GM06990 (cell line): ENCODE data around the gene SAMD14.

ENCODE experiments used
- DNase-seq: peaks from one replicate; pipeline ENCODE4 v3.0.0-alpha.2; 2011; ENCODE audit not compliant: insufficient read length; ENCODE audit errors: extremely low read depth
- H3K27me3 ChIP-seq: replicated peaks from 2 replicates; pipeline ENCODE4 v1.6.0; 2011; ENCODE audit warnings: low read length; ENCODE audit not compliant: control insufficient read depth, insufficient read depth
- H3K36me3 ChIP-seq: 2 replicates; pipeline ENCODE4 v1.5.1; 2011; ENCODE audit warnings: low read length; ENCODE audit not compliant: control insufficient read depth, insufficient read depth
- H3K4me3 ChIP-seq: replicated peaks from 2 replicates; pipeline ENCODE4 v1.5.1; 2011; ENCODE audit warnings: low read depth, mild to moderate bottlenecking, control low read depth, low read length
- TF ChIP-seq, protein P1 (sequence below): IDR thresholded peaks from 2 replicates; pipeline ENCODE4 v1.5.1; 2011; ENCODE audit warnings: low read length, control low read depth, mild to moderate bottlenecking, inconsistent platforms; ENCODE audit not compliant: insufficient read depth, poor library complexity, severe bottlenecking

The SAMD14 gene

DNA sequence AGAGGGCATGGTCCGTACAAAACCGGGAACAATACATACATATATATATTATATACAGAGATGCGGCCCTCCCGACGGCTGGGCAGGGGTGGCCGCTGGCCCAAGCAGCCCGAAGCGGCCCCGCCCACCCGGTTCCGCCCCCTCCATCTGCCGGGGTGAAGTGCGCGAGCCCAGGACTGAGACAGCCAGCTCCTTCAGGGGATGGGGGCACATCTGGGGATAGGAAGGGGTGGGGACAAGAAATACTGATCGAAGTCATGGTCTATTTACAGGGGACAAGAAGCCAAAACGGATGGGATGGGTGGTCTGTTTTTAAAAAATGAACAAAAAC, 3.8 kb upstream of the SAMD14 start:
- TF ChIP-seq, protein P1, sequence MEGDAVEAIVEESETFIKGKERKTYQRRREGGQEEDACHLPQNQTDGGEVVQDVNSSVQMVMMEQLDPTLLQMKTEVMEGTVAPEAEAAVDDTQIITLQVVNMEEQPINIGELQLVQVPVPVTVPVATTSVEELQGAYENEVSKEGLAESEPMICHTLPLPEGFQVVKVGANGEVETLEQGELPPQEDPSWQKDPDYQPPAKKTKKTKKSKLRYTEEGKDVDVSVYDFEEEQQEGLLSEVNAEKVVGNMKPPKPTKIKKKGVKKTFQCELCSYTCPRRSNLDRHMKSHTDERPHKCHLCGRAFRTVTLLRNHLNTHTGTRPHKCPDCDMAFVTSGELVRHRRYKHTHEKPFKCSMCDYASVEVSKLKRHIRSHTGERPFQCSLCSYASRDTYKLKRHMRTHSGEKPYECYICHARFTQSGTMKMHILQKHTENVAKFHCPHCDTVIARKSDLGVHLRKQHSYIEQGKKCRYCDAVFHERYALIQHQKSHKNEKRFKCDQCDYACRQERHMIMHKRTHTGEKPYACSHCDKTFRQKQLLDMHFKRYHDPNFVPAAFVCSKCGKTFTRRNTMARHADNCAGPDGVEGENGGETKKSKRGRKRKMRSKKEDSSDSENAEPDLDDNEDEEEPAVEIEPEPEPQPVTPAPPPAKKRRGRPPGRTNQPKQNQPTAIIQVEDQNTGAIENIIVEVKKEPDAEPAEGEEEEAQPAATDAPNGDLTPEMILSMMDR, result no peak
- H3K4me3 ChIP-seq, result no peak overlapping the region
- peaks cover 36% of the 10 kb centered on the region for H3K36me3 ChIP-seq
- 0 out of 2 replicates have a peak, but pooled peaks cover 2% of the 10 kb centered on the region for H3K27me3 ChIP-seq
- no peak for DNase-seq

DNA sequence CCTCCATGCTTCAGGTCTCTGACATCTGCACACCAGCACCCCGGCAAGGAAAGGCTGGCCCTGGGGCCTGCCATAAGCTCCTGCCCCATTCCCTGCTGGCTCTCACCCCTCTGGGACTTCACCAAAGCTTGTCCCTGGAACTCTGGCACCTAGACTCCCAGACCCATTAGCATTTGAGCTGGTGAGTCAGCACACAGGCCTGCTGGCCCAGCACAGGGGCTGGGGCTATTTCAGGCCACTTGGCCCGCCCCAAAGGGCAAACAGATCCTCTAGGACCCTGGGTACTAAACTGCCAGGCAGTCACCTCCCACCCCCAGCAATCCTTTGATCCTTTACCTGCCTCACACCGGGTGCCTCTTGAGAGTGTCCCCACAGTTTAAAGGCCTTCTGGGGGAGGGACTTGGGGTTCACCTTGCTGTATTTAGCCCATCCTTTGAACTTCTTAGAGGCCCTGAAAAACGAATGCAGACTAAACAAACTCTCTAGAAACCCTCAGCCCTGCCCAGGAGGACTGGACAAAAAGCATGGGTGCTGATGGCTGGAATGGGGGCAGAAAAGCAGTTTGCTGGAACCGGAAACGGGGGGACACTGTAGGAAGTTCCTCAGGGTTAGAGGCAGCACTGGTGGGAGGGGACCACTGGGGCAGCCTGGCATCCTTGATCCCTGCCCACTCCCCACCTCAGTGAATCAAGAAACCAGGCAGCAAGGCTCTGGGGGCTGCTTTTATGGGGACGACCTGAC, 3.2 kb upstream of the SAMD14 start:
- H3K36me3 ChIP-seq, result peaks cover 31% of the 10 kb centered on the region
- no peak for DNase-seq
- no peak overlapping the region for H3K4me3 ChIP-seq
- H3K27me3 ChIP-seq, result 0 out of 2 replicates have a peak, but pooled peaks cover 2% of the 10 kb centered on the region
- TF ChIP-seq, protein P1, result no peak

DNA sequence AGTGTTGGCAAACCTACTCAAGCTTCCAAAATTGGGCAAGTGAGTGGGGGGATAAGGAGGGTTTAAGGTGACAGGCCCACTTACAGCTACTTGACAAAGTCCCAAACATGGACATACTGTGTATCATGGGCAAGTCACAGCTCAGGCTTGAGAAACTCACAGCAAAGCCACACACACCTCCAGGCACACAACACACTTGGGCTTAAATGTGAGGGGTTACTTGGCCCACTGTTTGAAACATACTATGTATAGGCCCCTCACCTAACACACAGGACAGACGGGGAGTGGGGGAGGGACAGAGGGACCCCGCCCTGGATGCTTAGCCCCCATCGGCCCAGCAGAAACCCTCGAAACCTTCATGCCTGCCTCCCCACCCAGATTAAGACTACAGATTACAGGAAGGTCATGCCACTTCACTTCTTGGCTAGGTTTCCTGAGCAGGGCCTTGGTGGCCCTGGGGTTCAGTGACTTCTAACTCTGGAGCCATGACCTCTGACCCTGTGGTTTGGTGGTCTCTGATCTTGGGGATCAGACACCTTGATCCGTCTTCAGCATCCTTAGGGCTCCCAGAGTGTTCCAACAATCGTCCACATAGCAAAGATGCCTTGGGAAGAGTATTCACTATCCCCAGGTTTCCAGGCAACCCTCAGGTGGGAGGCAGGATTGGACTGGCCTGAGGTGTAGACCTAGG, 2.3 kb upstream of the SAMD14 start:
- H3K36me3 ChIP-seq, result peaks cover 26% of the 10 kb centered on the region
- TF ChIP-seq, protein P1, result no peak
- H3K27me3 ChIP-seq, result 0 out of 2 replicates have a peak, but pooled peaks cover 2% of the 10 kb centered on the region
- H3K4me3 ChIP-seq, result no peak overlapping the region
- DNase-seq, result no peak

DNA sequence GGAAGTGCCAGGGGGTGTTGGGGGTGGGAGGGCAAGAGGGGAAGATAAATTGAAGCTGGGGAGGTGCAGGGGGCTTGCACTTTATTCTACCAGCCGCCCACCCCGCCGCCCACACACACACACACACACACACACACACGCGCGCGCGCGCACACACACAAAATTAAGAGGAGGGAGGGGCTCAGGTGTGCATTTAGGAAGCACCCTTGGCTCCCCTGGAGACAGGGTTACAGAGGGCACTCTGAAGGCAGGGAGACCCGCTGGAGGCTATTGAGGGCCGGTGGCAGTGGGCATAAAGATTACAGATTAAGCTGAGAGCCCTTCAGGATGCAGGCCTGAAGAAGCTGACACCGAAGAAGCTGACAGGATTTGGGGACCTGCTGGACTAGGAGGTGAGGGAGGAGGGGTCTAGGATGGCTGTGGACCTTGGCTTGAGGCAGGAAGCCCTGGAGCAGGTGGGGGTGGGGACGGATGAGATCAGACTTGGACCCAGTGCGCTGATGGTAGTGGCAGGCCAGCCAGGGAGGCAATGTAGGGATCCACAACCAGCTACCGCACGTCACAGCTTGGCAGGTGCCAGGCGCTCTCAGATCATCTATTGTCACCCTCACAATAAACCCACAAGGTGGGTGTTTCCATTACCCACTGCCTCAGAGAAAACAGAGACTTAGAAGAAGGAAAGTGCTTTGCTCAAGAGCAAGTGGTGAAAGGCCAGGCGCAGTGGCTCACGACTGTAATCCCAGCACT, 772 bp upstream of the SAMD14 start:
- Histone ChIP-seq H3K27me3 (0 out of 2 replicates have a peak, but pooled peaks cover 2% of the 10 kb centered on the region), H3K36me3 (peaks cover 15% of the 10 kb centered on the region), H3K4me3 (peak overlapping the region; percentile 65)
- no peak for DNase-seq
- TF ChIP-seq, protein P1, result no peak

DNA sequence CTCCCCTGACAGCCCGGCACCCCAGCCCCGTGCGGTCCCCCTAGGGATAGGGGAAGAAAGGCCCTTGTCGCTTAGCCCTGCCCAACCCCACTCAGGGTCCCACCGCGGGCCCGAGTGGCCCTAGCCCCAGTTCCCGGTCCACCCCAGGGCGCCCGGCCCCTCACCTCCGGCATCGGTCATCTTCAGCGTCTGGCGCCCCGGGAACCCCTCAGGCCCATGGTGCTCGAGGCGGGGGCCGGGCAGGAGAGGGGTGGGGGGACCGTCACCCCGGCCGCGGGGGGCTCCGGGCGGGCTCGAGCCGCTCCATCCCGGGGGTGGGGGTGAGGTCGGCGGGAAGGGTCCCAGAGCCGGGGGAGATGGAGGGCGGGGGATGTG, 620 bp downstream of the SAMD14 start:
- Histone ChIP-seq H3K36me3 (peaks cover 5% of the 10 kb centered on the region), H3K27me3 (0 out of 2 replicates have a peak, but pooled peaks cover 2% of the 10 kb centered on the region), H3K4me3 (peak overlapping the region; percentile 65)
- TF ChIP-seq, protein P1, result no peak
- DNase-seq, result no peak
